GM11168 (cell line): ENCODE measurements around the gene FNBP1.

ENCODE experiments used
- in situ Hi-C: fragments of 300-500 bp; cut with MboI; formaldehyde crosslinking; loops from one replicate; pipeline ENCODE4 v1.12.0; 2022; ENCODE audit warnings: low sequenced_read_pairs; ENCODE audit not compliant: unreplicated experiment

The FNBP1 gene

DNA sequence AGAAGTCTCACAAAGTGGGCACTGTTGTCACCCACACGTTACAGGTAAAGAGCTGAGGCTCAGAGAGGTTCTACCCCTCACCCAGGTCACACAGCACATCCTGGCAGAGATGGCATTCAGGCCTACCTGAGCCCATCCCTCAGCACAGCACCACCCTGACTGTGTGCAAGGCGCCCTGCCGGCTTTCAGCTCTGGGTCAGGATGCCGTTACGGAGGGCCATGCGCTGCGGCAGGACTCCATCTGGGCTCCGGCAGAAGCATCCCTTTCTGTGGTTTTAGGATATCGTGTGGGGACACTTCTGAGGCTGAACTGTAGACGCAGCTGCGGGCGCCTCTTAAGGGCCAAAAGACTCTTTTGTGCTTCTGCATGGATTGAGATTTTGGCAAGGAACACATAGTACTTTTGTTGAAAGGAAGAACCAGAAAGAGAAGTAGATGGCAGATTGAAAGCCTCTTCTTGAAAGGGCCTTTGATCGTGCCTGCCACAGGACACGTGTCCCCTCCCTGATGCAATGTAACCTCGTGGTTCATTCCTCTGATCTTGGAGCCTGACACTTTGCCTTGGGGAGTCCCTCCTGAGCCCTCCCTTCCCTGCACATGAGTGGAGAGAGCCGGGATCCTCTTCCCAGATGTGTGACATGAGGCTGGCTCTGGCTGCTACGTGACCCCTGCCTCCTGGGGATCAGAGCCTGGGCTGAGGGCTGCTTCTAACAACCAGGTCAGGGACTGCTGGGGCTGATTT is 176.4 kb downstream of the FNBP1 start:
- in situ Hi-C loops = no loop called here

DNA sequence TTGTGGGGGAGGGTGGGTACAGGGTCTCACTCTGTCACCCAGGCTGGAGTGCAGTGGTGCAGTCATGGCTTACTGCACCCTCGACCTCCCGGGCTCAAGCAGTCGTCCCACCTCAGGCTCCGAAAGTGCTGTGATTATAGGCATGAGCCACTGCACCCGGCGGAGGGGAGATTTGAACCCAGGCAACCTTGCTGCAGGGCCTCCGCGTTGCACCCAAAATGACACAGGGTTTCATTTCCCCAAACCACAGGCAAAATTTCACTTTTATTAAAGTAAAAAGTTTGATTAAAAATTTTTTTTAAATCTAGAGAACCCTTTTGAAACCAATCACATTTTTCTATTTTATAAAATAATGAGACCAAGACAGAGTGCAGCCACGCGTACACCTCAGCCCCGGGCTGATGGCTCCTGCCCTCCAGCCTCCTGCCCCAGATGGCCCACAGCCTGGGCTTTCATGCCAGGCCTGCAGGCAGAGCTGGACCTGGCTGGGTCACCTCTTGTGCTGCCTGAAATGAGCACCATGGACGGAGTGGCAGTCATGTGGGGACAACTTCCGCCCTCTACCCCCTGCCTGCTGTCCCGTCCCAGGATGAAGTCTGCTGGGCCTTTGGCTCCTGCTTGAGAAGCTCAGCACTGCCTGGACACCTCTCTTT is 177.2 kb downstream of the FNBP1 start:
- in situ Hi-C loops = no loop called here

DNA sequence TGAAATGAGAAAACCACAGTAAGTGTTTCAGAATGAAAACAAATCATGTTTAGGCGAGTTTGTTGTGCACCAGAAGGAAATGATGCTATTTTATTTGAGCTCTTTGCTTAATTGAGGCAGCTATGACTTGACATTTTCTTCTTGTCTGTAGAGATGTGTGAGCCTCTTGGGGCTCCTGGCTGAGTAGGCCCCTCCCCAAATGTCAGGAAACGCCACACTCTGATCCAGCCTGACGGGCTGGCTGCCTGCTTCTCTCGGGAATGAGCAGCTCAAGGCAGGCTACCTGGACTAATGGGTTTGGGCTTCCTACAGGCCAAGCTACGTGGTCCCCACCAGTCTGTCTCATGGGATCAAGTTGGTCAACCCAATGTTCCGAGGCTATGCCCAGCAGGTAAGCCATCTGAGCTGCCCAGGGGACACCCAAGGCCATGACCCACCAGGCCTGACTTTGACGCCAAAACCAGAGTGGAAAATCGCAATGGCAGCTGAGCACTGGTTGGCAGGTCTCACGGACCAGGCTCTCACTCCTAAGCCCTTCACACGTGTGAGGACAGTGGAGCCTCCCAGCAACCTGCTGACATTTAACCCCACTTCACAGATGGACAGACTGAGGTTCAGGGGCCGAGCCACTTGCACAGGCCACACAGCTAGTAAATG is 177.9 kb downstream of the FNBP1 start:
- in situ Hi-C loops = no loop called here

DNA sequence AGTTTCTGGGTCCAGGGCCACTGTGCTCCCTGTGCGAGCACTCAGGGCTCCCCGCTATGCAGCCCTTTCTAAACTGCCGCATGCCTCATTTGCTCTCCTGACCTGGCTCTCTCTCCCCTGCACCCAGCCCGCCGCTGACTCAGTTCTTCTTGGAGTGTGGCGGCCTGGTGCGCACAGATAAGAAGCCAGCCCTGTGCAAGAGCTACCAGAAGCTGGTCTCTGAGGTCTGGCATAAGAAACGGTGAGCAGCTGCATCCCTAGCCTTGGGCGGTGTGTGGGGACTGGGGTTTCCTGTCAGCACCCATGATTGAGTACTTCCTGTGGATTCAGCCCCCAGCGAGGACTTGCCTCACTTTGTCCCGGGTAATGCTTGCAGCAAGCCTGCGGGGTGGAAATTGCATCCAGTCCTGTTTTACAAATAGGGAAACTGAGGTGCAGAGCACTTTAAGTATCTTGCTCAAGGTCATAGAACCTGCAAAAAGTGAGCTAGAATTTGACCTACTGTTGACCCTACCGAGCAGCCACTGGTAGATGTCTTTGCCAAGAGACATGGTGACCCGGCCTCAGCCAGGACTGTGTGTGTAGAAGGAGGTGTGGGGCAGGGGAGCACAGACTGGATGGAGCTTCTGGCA is 179.8 kb downstream of the FNBP1 start:
- in situ Hi-C loops = no loop called here

DNA sequence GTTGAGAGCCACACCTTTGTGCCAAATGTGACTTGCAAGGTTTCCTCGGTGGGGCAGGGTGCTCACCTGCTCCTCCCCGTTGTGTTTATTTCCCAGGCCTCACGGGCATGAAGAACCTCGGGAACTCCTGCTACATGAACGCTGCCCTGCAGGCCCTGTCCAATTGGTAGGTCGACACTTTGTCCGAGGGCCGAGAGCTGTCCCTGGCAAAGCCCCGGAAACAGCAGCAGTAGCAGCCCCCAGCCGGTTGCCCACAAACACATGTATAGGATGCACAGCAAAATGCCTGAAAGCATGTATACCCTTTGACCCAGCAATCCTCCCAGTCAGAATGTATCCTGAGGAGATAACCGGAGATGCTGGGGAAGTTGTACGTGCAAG is 181.6 kb downstream of the FNBP1 start:
- in situ Hi-C loops = no loop called here

GRCh38 chr9:129860653-129861446 is 182.1 kb downstream of the FNBP1 start:
- in situ Hi-C loops = no loop called here

DNA sequence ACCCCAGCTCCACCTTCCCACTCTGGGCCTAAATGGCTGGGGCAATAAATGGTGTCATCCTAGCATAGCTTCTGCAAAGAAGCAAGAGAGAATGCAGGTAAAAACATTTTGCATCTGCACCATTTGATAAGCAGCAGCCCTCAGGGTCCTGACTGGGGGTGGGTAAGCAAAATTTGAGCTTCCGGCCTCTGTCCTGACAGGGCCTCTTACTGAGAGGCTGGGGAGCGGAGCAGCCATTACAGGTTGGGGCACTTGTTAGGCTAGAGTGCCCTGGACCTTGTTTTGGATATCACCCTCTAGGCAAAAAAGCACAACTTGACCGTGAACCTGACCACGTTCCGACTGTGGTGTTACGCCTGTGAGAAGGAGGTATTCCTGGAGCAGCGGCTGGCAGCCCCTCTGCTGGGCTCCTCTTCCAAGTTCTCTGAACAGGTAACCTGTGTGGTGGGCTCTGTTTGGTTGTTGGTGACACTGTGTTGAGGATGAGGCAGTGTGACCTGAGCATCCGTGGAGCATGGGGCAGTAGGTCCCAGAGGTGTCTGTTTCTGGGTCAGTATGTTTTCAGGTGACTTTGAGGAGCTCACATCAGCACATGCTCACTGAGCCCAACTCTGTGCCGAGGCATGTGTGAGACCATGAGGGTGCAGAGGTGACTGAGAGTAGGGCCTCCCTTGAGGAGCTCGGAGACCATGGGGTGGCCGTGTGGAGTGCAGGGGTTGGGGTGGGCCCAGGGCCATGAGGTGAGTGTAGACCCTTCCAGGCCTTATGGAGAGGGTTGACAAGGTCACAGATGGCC is 184.6 kb downstream of the FNBP1 start:
- in situ Hi-C loops = no loop called here

DNA sequence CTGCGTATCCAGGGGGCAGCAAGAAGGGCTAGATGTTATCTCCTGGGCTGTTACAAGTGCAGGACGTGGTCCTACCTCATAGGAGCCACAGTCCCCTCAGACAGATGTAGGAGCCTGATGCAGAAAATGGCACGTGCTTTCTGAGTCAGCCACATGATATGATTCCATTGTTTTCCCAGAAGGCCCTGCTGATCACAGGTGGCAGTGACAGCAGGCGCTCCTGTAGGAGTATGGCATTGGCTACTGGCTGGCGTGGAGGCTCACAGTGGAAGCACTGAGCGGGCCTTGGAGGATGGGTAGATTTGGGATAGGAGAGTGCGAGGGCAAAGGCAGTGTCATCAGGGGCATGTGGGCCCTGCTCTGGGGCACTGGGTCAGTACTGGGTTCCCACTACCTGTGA is 185.8 kb downstream of the FNBP1 start:
- in situ Hi-C loops = no loop called here

- in situ Hi-C loops = no loop called here
These were observed 188.3 kb downstream of the FNBP1 start for GRCh38 chr9:129854588-129855110.

DNA sequence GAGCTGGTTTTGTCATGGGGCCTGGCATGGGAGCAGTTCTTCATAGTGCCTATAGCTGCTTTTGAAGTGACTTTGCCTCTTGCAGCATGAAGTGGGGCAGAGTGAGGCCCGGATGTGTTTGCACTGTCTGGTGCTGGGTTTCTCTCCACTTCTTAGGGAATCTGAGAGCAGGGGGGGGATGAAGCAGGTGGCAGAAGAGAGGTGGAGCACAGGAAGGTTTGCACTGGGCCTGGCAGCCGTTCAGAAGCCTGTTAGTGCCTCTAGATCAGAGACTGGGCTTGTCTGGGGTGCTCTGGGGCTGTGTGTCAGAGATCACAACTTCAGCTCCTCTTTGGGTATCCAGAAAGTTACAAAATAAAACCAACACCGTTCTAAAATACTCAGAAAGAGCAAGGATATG is 189.4 kb downstream of the FNBP1 start:
- in situ Hi-C loops = no loop called here

GRCh38 chr9:129852579-129852978 is 190.4 kb downstream of the FNBP1 start:
- in situ Hi-C loops = no loop called here

DNA sequence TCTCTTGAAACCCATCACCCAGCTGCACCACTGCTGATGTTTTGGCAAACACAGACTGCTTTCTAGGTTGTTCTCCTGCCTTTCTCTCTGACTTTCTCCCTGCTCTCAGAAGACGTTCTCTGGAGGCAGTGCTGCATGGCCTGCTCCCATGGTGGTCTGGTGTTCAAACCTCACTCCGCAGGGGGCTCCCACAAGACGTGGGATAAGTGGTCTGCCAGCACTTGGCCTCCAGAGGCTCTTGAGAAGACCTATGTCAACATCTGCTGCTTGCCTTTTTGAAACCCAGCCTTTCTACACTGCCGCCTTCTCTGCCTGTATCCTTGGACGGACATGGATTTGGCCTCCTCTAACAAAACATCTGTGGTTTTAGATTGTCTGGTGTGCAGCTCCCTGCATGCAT is 191.2 kb downstream of the FNBP1 start:
- in situ Hi-C loops = no loop called here

DNA sequence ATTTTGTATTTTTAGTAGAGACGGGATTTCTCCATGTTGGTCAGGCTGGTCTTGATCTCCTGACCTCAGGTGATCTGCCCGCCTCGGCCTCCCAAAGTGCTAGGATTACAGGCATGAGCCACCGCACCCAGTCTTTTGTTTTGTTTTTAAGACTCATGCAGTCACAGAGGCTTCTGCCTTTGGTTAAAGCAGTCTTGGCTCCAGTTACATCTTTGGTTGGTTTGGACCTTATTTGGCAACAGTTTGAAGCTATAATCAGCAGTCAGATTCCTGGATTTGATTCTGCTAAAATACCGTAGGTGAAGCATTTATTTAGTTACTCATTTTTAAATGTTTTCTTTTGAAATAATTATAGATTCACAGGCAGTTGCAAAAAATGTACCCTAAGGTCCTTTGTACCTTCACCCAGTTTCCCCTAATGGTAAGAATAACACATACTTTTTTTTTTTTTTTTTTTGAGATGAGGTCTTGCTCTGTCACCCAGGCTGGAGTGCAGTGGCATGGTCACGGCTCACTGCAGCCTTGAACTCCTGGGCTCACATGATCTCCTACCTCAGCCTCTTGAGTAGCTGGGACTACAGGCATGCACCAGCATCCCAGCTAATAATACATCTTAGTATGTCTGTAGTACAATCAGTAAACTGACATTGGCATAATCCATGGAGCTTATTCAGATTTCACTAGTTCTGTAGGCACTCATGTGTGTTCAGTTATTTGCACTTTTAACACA is 192.0 kb downstream of the FNBP1 start:
- in situ Hi-C loops = no loop called here

DNA sequence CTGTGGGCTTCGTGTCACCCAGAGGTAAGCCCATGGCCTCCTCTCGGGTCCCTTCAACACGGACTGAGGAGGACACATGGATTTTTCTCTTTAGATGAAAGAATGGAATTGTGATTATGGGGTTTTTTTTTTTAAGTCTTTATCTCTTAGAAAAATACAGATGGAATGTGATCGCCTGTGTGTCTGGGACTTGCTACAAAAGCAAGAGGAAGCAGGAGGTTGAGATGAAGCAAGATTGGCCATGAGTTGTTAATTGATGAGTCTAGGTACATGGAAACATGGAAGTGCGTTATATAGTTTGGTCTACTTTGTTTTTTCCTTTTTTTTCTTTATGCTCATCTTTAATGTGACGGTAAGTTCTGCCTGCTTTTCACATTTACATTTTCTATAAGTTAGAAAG is 193.1 kb downstream of the FNBP1 start:
- in situ Hi-C loops = no loop called here

DNA sequence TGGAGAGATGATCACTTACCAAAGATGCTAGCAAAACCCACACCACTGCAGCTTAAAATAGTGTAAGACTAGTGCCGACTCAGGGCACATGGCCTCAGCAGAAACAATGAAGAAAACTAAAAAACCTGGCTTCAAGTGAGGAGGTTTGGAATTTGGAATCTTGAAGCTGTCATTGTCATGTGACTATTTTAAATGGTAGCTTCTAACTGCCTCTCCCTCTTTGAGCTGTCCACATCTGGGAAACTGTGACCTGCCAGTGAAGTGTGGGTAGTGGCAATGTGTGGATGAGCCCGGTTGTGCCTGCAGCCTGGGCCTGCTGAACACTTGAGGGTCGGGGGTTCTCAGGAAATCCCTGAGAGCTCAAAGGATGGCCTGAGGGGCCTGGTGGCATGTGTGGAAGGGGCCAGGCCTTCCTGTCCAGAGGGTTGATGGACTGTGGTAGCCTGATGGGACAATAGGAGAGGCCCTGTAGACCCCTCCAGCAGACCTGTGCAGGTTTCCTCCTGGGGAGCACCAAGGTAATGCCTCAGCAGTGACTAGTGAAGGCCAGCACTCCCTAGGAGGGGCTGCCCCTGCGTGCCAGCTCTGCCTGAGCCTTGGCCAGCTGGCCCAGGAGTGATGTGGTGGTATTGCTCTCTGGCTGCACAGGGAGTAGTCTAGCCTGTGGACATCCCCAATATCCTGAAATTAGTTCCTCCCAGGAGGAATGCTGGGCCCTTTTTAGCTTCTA is 194.1 kb downstream of the FNBP1 start:
- in situ Hi-C loops = no loop called here

DNA sequence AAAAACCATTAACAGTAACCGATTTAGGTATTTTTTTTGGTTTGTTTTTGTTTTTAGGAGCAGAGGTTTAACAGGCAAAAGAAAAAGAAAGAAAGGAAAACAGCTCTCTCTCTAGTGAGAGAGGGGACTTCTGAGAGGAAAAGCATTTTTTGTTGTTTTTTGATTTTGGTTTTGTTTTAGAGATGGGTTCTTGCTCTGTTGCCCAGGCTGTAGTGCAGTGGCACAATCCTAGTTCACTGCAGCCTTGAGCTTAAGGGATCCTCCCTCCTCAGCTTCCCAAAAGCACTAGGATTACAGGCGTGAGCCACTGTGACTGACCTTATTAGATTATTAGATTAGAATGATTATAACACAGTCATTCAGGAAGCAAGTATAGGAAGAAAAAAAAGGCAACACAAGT is 197.6 kb downstream of the FNBP1 start:
- in situ Hi-C loops = no loop called here

GRCh38 chr9:129841071-129841470 is 201.9 kb downstream of the FNBP1 start:
- in situ Hi-C loops = no loop called here

DNA sequence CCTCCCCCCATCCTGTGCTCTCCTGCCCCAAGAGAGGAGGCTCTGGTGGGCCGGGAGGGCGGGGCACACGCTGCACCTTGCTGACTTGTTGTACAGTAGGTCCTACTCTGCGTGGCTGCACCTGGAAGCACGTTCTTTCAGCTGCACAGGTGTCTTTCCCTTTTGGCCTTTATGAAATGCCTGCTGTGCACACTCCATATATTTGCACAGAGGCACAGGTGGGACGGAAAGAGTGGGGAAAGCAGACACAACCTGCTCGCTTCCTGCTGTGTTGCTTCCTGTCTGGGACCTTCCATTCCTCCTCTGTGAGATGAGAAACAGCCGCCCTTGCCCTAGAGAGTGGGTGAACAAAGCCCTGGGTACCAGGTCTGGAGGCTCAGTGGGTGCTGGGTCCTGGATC is 203.0 kb downstream of the FNBP1 start:
- in situ Hi-C loops = no loop called here
